Neuronal stem cell (in vitro differentiated cells): ENCODE data around the gene GOLGA1.
A peak's percentile ranks its signal among the peaks of the same experiment; 100 is the strongest.

ENCODE experiments used
- DNase-seq: peaks from one replicate; pipeline ENCODE4 v3.0.0-alpha.2; 2013; ENCODE audit warnings: low spot score
- H2AFZ ChIP-seq: one replicate; pipeline ENCODE4 v1.6.1; 2013; ENCODE audit warnings: mild to moderate bottlenecking, low read length, inconsistent platforms
- H2AK5ac ChIP-seq: 2 replicates; pipeline ENCODE4 v1.6.1; 2013; ENCODE audit warnings: low read depth, mild to moderate bottlenecking, inconsistent platforms, low read length, moderate library complexity, mixed read lengths
- H2BK120ac ChIP-seq: 2 replicates; pipeline ENCODE4 v1.6.1; 2013; ENCODE audit warnings: low read depth, mild to moderate bottlenecking, inconsistent platforms, low read length, moderate library complexity, mixed read lengths
- H2BK12ac ChIP-seq: one replicate; pipeline ENCODE4 v1.6.1; 2013; ENCODE audit warnings: low read length, inconsistent platforms
- H2BK15ac ChIP-seq: 2 replicates; pipeline ENCODE4 v1.6.1; 2013; ENCODE audit warnings: mild to moderate bottlenecking, low read length, inconsistent platforms, mixed read lengths
- H2BK5ac ChIP-seq: one replicate; pipeline ENCODE4 v1.6.1; 2013; ENCODE audit warnings: inconsistent platforms, mild to moderate bottlenecking, low read length, moderate library complexity
- H3K14ac ChIP-seq: one replicate; pipeline ENCODE4 v1.6.1; 2013; ENCODE audit warnings: low read length, inconsistent platforms
- H3K18ac ChIP-seq: 2 replicates; pipeline ENCODE4 v1.6.1; 2013; ENCODE audit warnings: low read length, inconsistent platforms
- H3K23ac ChIP-seq: 2 replicates; pipeline ENCODE4 v1.6.1; 2013; ENCODE audit warnings: low read depth, mild to moderate bottlenecking, mixed read lengths, low read length, inconsistent platforms; ENCODE audit not compliant: poor library complexity
- H3K27ac ChIP-seq: replicated peaks from 3 replicates; pipeline ENCODE4 v1.5.1; 2013; ENCODE audit warnings: low read length, inconsistent platforms
- H3K27me3 ChIP-seq, 3 experiments: 2 replicates each; pipeline ENCODE4 v1.6.1; 2013; ENCODE audit warnings: low read length in 3 of 3, mild to moderate bottlenecking in 2 of 3, inconsistent platforms in 1 of 3, low read depth in 1 of 3, mixed read lengths in 1 of 3, moderate library complexity in 1 of 3; ENCODE audit not compliant: control insufficient read depth in 3 of 3, insufficient read depth in 3 of 3
- H3K36me3 ChIP-seq, 2 donors: replicated peaks in 1 of 2; 2 replicates each; pipeline ENCODE4 v1.6.1; 2013; ENCODE audit warnings: low read length in 2 of 2; ENCODE audit not compliant: control insufficient read depth in 2 of 2, insufficient read depth in 2 of 2
- H3K4ac ChIP-seq: 2 replicates; pipeline ENCODE4 v1.6.1; 2013; ENCODE audit warnings: inconsistent platforms, mild to moderate bottlenecking, low read length, moderate library complexity
- H3K4me1 ChIP-seq, 2 donors: 1 replicate in 1 of 2; 2 replicates in 1 of 2; pipeline ENCODE4 v1.6.1; 2013; ENCODE audit warnings: low read length in 2 of 2, low read depth in 1 of 2; ENCODE audit not compliant: control insufficient read depth in 2 of 2, insufficient read depth in 1 of 2
- H3K4me2 ChIP-seq: one replicate; pipeline ENCODE4 v1.6.1; 2013; ENCODE audit warnings: mild to moderate bottlenecking, low read length, inconsistent platforms; ENCODE audit not compliant: insufficient read depth, poor library complexity, severe bottlenecking
- H3K4me3 ChIP-seq, 2 donors: 2 replicates each; pipeline ENCODE4 v1.5.1; 2013; ENCODE audit warnings: low read length in 2 of 2, mild to moderate bottlenecking in 2 of 2, inconsistent platforms in 1 of 2, moderate library complexity in 1 of 2
- H3K79me1 ChIP-seq: one replicate; pipeline ENCODE4 v1.6.1; 2013; ENCODE audit warnings: low read depth, mild to moderate bottlenecking, inconsistent platforms, low read length, moderate library complexity
- H3K9ac ChIP-seq: one replicate; pipeline ENCODE4 v1.6.1; 2013; ENCODE audit warnings: mild to moderate bottlenecking, low read depth, low read length, inconsistent platforms; ENCODE audit not compliant: poor library complexity
- H3K9me3 ChIP-seq, 2 donors: replicated peaks in 1 of 2; 2 replicates each; pipeline versions ENCODE3 to v1.6.1; 2013; ENCODE audit warnings: low read length in 2 of 2, mild to moderate bottlenecking in 2 of 2, inconsistent platforms in 1 of 2, low read depth in 1 of 2, mixed read lengths in 1 of 2, moderate library complexity in 1 of 2; ENCODE audit not compliant: control insufficient read depth in 2 of 2, insufficient read depth in 1 of 2
- H4K8ac ChIP-seq: one replicate; pipeline ENCODE4 v1.6.1; 2013; ENCODE audit warnings: low read depth, mild to moderate bottlenecking, inconsistent platforms, low read length, moderate library complexity
- H4K91ac ChIP-seq: one replicate; pipeline ENCODE4 v1.6.1; 2013; ENCODE audit warnings: low read length, low read depth, mild to moderate bottlenecking, inconsistent platforms; ENCODE audit not compliant: poor library complexity
- WGBS, 2 donors: extraction: QIAGEN DNeasy Blood & Tissue Kit; methylation state at CpG; one replicate each; pipeline ENCODE4 v1.1.7; 2013; ENCODE audit warnings: missing lambda C conversion rate in 2 of 2, mixed read lengths in 1 of 2; ENCODE audit not compliant: insufficient read length in 2 of 2, insufficient replicate concordance in 1 of 2; ENCODE audit errors: extremely low coverage in 2 of 2; 5-methylcytosine and 5-hydroxymethylcytosine counted together

The GOLGA1 gene

GRCh38 chr9:124939944-124940343 lies 939 bp downstream of the GOLGA1 start:
- Histone ChIP-seq H2BK12ac (no peak overlapping the region), H3K4me3 (peak overlapping the region; percentile 87 to 93), H3K27ac (no peak overlapping the region), H3K18ac (no peak overlapping the region), H2BK15ac (no peak overlapping the region), H3K79me1 (no peaks in the 10 kb centered on the region), H3K14ac (no peak overlapping the region), H2AFZ (peak overlapping the region; percentile 96), H2BK120ac (no peak overlapping the region), H3K4me1 (peaks cover 0 to 2% of the 10 kb centered on the region in 2 donors), H3K9ac (no peak overlapping the region), H3K27me3 (no peaks in the 10 kb centered on the region), H3K4ac (no peak overlapping the region), H4K8ac (no peak overlapping the region), H4K91ac (no peak overlapping the region), H2BK5ac (no peak overlapping the region), H3K23ac (no peak overlapping the region), H3K36me3 (peaks cover 3 to 23% of the 10 kb centered on the region in 2 donors), H2AK5ac (no peak overlapping the region), H3K9me3 (no peaks in the 10 kb centered on the region), H3K4me2 (peak overlapping the region; percentile 80)
- DNase-seq, result no peak

GRCh38 chr9:124934290-124934689 lies 6.6 kb downstream of the GOLGA1 start:
- H2AFZ ChIP-seq, result no peak overlapping the region
- DNase-seq, result no peak
- no peaks in the 10 kb centered on the region for H3K9me3 ChIP-seq

GRCh38 chr9:124932333-124932732 lies 8.6 kb downstream of the GOLGA1 start:
- Histone ChIP-seq H4K91ac (no peak overlapping the region), H3K9ac (no peak overlapping the region), H2AFZ (no peak overlapping the region), H3K4me1 (peaks cover 0 to 6% of the 10 kb centered on the region in 2 donors), H2BK15ac (no peak overlapping the region), H3K14ac (no peak overlapping the region), H3K4ac (no peak overlapping the region), H2BK12ac (no peak overlapping the region), H4K8ac (no peak overlapping the region), H2BK120ac (no peak overlapping the region), H3K79me1 (no peaks in the 10 kb centered on the region), H3K27ac (no peak overlapping the region), H2AK5ac (no peak overlapping the region), H2BK5ac (no peak overlapping the region), H3K36me3 (peaks cover 7 to 95% of the 10 kb centered on the region in 2 donors), H3K9me3 (no peaks in the 10 kb centered on the region), H3K4me2 (no peak overlapping the region), H3K23ac (no peak overlapping the region), H3K27me3 (no peaks in the 10 kb centered on the region), H3K4me3 (no peak overlapping the region), H3K18ac (no peak overlapping the region)
- no CpG with 5 or more reads among the region's 1 CpG for WGBS, 2 donors
- DNase-seq, result no peak

More at GRCh38 chr9:124934290-124934689, 6.6 kb downstream of the GOLGA1 start:
- Histone ChIP-seq H2BK5ac (no peak overlapping the region), H3K9ac (no peak overlapping the region), H4K91ac (no peak overlapping the region), H3K36me3 (peaks cover 7 to 80% of the 10 kb centered on the region in 2 donors), H2BK12ac (no peak overlapping the region), H3K23ac (no peak overlapping the region), H3K27me3 (no peaks in the 10 kb centered on the region), H4K8ac (no peak overlapping the region), H2AK5ac (no peak overlapping the region), H3K79me1 (no peaks in the 10 kb centered on the region), H3K4me1 (peaks cover 0 to 6% of the 10 kb centered on the region in 2 donors), H3K4me2 (no peak overlapping the region), H3K4ac (no peak overlapping the region), H2BK120ac (no peak overlapping the region), H3K18ac (no peak overlapping the region), H3K27ac (no peak overlapping the region), H3K4me3 (no peak overlapping the region), H3K14ac (no peak overlapping the region), H2BK15ac (no peak overlapping the region)

GRCh38 chr9:124929464-124929863 lies 11.4 kb downstream of the GOLGA1 start:
- Histone ChIP-seq H2BK120ac (no peak overlapping the region), H2BK12ac (no peak overlapping the region), H3K18ac (no peak overlapping the region), H3K4me1 (peaks cover 0 to 6% of the 10 kb centered on the region in 2 donors), H2BK15ac (no peak overlapping the region), H3K79me1 (no peaks in the 10 kb centered on the region), H3K9me3 (no peaks in the 10 kb centered on the region), H3K14ac (no peak overlapping the region), H2AFZ (no peak overlapping the region), H3K9ac (no peak overlapping the region), H3K4me2 (no peak overlapping the region), H2AK5ac (no peak overlapping the region), H3K4me3 (no peak overlapping the region), H3K4ac (no peak overlapping the region), H4K8ac (no peak overlapping the region), H2BK5ac (no peak overlapping the region), H3K27me3 (no peaks in the 10 kb centered on the region), H3K36me3 (peaks cover 8 to 88% of the 10 kb centered on the region in 2 donors), H4K91ac (no peak overlapping the region), H3K27ac (no peak overlapping the region), H3K23ac (no peak overlapping the region)
- no CpG with 5 or more reads among the region's 3 CpGs for WGBS, 2 donors
- DNase-seq, result no peak
